Activated CD4-positive, alpha-beta memory T cell treated with anti-CD3 and anti-CD28 coated beads for 36 hours (primary cell): ENCODE results near the gene FRMD1. TPM values are rescaled to one million over a fixed set of nuclear protein-coding genes. Genes with fewer than 3 reads are reported as not detected.
A peak's percentile ranks its signal among the peaks of the same experiment; 100 is the strongest.

Source experiments
- CTCF ChIA-PET: fragments of 350-600 bp; sonication (Branson Sonifier 250); formaldehyde crosslinking; loops from one replicate; lab custom pipeline; 2021; ENCODE audit warnings: antibody characterized with exemption, inconsistent platforms; lab: Charles Lee
- POLR2A ChIA-PET: fragments of 350-600 bp; sonication (Branson Sonifier 250); formaldehyde crosslinking; loops from one replicate; lab custom pipeline; 2021; ENCODE audit warnings: antibody characterized with exemption; lab: Charles Lee
- DNase-seq: peaks from one replicate; pipeline ENCODE4 v3.0.0-alpha.2; 2020
- H3K27ac Mint-ChIP-seq: one replicate; pipeline ENCODE4 v1.8.0; 2021; ENCODE audit warnings: mixed read lengths
- H3K27me3 Mint-ChIP-seq: one replicate; pipeline ENCODE4 v1.8.0; 2021; ENCODE audit warnings: mixed read lengths
- H3K36me3 Mint-ChIP-seq: one replicate; pipeline ENCODE4 v1.8.0; 2021; ENCODE audit warnings: mixed read lengths
- H3K4me1 Mint-ChIP-seq: one replicate; pipeline ENCODE4 v1.8.0; 2021; ENCODE audit warnings: low read depth, mixed read lengths
- H3K4me3 Mint-ChIP-seq: one replicate; pipeline ENCODE4 v1.8.0; 2021; ENCODE audit warnings: mild to moderate bottlenecking, mixed read lengths
- H3K9me3 Mint-ChIP-seq: one replicate; pipeline ENCODE4 v1.8.0; 2021; ENCODE audit warnings: mixed read lengths
- intact Hi-C: fragments of 100-400 bp; cut with micrococcal nuclease; formaldehyde crosslinking; loops from one replicate; pipeline ENCODE4 v1.15.1; 2023
- total RNA-seq, 2 experiments: library from RNA; stranded (reverse); gene quantifications; one replicate each; pipeline ENCODE4 v1.2.3, GENCODE V29; 2021

The FRMD1 gene
- total RNA-seq, 2 experiments from 2014 or later: not detected

DNA sequence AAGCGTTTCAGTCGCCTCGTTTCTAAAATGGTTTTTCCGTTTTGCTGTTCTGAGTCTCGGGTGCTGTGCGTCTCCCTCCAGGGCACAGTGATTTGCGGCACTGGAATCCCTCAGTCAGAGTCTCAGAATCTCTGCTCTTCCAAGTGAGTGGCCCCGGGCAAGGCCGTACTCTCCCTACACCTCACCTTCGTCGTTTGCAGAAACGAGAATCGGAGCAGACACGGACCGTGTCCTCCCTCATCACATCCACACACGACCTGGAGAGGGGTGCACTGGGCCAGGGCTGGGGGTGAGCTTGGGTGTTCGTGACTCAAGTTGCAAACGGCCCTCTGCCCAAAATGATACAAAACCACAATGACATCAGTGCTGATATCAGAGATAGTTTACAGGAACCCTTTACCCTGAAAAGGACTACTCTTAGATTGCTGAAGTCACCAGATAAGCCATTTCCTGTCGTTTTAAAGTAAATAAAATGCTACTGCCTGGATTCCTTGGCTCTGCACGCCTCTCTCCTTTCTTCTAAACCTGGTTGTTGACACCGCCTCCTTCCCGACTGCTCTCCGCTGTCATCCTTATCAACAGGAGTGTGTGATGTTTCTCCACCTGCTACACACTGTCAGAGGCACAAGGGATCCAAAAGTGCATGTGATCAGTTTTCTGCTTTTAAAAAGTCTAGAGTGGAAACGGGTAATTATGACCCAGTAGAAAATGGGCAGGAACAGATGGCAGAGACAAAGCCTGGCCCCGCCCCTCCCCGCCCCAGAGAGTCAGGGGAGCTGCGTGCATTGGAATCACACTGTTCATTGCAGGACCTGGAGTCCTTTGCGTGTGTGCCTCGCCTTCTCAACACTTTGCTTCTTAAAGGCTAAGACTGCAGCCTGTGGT lies 43.1 kb downstream of the FRMD1 start:
- Mint-ChIP-seq H3K27me3 (peaks cover 35% of the 10 kb centered on the region), H3K36me3 (peaks cover 7% of the 10 kb centered on the region), H3K4me1 (peaks cover 9% of the 10 kb centered on the region), H3K27ac (no peak overlapping the region), H3K4me3 (peak overlapping the region; percentile 53), H3K9me3 (peaks cover 20% of the 10 kb centered on the region)
- ChIA-PET POLR2A (no interaction called here), CTCF (no interaction called here)
- DNase-seq: peak; percentile 19
- intact Hi-C loops: no loop called here

DNA sequence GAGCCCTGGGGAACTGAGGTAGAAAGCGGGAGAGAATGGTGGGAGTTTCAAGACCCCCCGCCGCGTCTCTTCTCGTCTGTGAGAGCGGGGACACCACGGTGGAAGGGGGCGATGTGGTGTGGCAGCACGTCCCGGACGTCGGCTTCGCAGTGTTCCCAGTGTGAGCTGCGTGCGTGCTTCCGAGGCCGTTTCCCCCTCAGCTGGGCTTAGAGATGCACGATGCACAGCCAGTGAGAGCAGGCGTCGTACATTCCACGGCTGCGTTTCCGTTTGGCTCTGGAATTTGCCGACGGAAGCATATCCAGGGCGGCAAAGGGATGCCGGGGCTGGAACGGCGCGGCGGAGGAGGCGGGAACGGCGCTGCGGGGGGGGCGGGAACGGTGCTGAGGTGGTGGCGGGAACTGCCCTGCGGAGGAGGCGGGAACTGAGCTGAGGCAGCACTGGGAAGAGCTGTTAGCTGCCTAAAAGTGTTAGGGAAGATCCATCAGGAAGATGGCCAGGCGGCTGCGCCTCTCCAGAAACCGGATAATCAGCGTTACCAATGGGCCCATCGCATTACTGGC lies 43.8 kb downstream of the FRMD1 start:
- CTCF ChIA-PET: no interaction called here
- POLR2A ChIA-PET: no interaction called here
- H3K4me1 Mint-ChIP-seq: peaks cover 9% of the 10 kb centered on the region
- no peak for DNase-seq
- intact Hi-C loops: no loop called here
- H3K9me3 Mint-ChIP-seq: peaks cover 16% of the 10 kb centered on the region
- H3K4me3 Mint-ChIP-seq: no peak overlapping the region
- no peak overlapping the region for H3K27ac Mint-ChIP-seq
- H3K27me3 Mint-ChIP-seq: peaks cover 35% of the 10 kb centered on the region
- peaks cover 4% of the 10 kb centered on the region for H3K36me3 Mint-ChIP-seq

DNA sequence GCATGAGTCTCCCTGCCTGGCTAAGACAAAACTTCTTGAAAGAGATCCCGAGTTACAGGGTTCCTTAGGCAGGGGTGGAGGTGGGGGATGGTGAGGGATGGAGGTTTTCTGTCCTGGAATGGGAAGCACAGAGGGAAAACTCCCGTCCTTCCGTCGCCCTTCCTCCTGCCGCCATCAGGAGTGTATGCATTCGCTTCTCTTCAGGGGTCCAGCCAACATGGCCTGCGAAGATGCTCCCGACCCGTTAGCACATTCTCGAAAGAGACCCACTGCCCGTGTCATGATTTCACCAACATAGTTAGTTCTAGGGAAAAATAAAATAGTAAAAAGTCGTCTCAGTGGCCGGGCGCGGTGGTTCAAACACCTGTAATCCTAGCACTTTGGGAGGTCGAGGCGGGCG lies 44.5 kb downstream of the FRMD1 start:
- peaks cover 10% of the 10 kb centered on the region for H3K9me3 Mint-ChIP-seq
- H3K4me1 Mint-ChIP-seq: peaks cover 9% of the 10 kb centered on the region
- no peak for DNase-seq
- intact Hi-C loops: no loop called here
- H3K27ac Mint-ChIP-seq: no peak overlapping the region
- H3K4me3 Mint-ChIP-seq: no peak overlapping the region
- POLR2A ChIA-PET: no interaction called here
- peaks cover 3% of the 10 kb centered on the region for H3K36me3 Mint-ChIP-seq
- CTCF ChIA-PET: no interaction called here
- peaks cover 35% of the 10 kb centered on the region for H3K27me3 Mint-ChIP-seq

DNA sequence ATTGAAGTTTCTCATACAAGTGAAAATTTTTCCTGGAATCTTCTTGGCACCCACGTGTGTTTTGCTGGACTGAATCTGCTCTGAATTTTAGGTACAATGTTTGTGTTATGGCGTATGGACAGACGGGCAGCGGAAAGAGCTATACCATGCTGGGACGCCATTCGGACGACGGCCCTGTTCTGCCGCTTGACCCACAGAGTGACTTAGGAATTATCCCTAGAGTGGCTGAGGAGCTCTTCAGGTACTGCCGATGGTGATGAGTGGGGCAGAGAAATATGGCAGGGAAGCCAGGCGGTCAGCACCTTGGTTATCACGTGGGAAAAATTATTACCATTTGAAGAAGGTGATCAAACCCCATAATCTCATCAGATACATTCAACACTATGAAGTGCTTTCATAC lies 45.2 kb downstream of the FRMD1 start:
- H3K27me3 Mint-ChIP-seq: peaks cover 35% of the 10 kb centered on the region
- peaks cover 9% of the 10 kb centered on the region for H3K4me1 Mint-ChIP-seq
- peaks cover 6% of the 10 kb centered on the region for H3K9me3 Mint-ChIP-seq
- ChIA-PET POLR2A (no interaction called here), CTCF (no interaction called here)
- intact Hi-C loops: no loop called here
- no peak overlapping the region for H3K4me3 Mint-ChIP-seq
- peaks cover 2% of the 10 kb centered on the region for H3K36me3 Mint-ChIP-seq
- H3K27ac Mint-ChIP-seq: no peak overlapping the region
- no peak for DNase-seq

DNA sequence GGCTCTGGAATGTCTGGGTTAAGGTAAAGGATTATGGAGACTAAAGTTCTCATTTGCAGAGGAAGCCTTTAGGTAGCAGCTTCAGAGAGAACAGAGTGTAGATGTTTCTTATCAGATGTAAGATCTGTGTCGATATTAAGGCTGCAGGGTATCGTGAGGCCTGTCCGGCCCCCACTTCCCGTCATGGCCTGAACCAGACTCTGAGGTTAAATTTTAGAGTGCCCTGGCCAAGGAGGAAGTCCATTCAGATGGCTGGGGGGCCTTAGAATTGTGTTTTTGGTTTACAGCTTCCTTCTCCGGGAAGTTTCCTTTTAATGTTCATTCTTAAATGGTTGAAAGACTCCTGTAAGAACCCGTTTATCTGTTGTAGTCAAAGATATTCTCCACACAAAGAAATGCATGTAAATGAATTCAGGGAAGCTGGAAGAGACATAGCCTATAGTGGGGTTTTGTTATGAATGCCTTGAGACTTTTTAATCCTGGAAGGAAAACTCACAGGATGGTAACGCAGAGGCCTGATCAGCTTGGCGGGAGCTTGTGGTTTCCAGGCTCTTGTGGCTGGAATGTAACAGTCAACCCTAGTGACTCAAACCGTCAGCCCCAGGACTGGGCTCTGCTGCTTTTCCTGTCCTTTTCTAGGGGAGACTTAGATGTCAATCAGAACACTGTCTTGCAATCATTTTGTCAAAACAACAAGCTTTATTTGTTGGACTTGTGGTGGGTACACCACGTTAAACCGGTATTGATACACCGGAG lies 46.8 kb downstream of the FRMD1 start:
- H3K27me3 Mint-ChIP-seq: peaks cover 31% of the 10 kb centered on the region
- no peak overlapping the region for H3K4me3 Mint-ChIP-seq
- CTCF ChIA-PET: interaction anchor here (0.6 kb wide), 1 partner anchor 822 kb away, joined by 3 read pairs; no protein-coding TSS in a partner anchor
- peaks cover under 1% of the 10 kb centered on the region for H3K36me3 Mint-ChIP-seq
- H3K9me3 Mint-ChIP-seq: no peaks in the 10 kb centered on the region
- H3K4me1 Mint-ChIP-seq: peaks cover 9% of the 10 kb centered on the region
- POLR2A ChIA-PET: no interaction called here
- intact Hi-C loops: no loop called here
- H3K27ac Mint-ChIP-seq: no peak overlapping the region
- DNase-seq: no peak

DNA sequence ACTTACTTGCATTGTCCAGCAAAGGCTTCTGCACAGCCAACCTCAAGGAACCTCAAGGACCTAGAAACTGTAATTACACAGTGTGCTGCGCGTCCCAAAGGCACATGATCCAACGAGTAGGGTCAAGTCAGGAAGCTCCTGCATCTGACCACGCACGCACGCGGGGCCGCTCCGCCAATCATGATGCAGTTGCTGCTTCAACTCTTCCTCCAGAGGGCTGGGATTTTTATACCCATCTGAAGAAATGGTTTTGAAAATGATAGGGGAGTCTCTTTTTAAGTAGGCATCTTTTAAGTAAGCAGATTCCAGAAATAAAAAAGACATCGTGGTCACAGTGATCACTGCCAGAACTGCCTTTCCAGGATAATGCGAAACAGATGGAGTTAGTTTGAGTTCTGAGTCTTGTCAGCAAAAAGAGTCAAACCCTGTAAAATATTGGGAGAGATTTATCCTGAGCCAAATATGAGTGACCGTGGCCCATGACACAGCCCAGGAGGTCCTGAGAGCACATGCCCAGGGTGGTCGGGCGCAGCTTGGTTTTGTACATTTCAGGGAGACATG lies 47.5 kb downstream of the FRMD1 start:
- intact Hi-C loops: no loop called here
- Mint-ChIP-seq H3K4me1 (peaks cover 9% of the 10 kb centered on the region), H3K4me3 (no peak overlapping the region), H3K27me3 (peaks cover 30% of the 10 kb centered on the region), H3K36me3 (no peaks in the 10 kb centered on the region), H3K9me3 (no peaks in the 10 kb centered on the region), H3K27ac (no peak overlapping the region)
- ChIA-PET POLR2A (no interaction called here), CTCF (no interaction called here)
- no peak for DNase-seq

DNA sequence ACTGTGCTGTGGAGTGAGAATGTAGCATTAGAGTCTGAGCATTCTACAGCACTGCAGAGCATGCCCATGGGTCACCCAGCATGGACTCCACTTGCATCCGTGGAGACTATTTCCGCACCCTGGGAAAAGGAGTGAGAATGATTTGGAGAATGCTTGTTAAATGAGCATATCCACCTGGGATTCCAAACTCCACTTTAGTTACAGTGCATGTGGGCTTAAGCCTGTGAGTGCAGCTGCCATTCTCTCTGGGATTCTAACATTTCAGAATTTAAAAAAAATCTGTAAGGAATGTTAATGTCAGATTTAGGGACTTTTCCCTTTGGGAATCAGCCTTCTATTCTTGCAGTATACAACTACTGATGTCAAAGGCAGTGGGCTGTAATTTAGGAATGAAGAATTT lies 48.1 kb downstream of the FRMD1 start:
- H3K9me3 Mint-ChIP-seq: no peaks in the 10 kb centered on the region
- H3K4me3 Mint-ChIP-seq: no peak overlapping the region
- POLR2A ChIA-PET: no interaction called here
- CTCF ChIA-PET: no interaction called here
- intact Hi-C loops: no loop called here
- H3K27ac Mint-ChIP-seq: no peak overlapping the region
- DNase-seq: no peak
- H3K27me3 Mint-ChIP-seq: peaks cover 27% of the 10 kb centered on the region
- no peaks in the 10 kb centered on the region for H3K36me3 Mint-ChIP-seq
- peaks cover 7% of the 10 kb centered on the region for H3K4me1 Mint-ChIP-seq

DNA sequence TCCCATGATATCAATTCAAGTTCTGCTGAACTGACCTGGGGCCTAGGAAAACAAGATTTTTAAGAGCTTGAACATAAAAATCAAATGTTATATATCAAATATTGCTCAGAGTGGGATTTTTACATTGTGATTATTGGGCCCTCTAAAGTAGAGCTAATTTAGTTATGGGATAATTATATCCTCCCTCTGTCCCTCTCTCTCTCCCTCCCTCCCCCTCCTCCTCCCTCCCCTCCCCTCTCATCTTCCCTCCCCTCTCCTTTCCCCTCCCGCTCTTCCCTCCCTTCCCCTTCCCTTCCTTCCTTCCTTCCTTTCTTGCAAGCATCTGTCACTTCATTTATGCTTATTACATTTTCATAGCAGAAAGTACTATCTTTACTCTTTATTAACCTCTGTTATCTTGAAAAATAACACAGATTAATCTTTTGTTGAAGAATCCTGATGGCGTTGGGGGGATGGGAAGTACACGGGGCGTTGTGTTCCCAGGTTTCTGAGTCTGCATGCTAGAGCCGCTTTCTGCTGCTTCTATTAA lies 48.7 kb downstream of the FRMD1 start:
- Mint-ChIP-seq H3K4me3 (no peak overlapping the region), H3K27ac (no peak overlapping the region), H3K9me3 (no peaks in the 10 kb centered on the region), H3K4me1 (peaks cover 6% of the 10 kb centered on the region), H3K27me3 (peaks cover 24% of the 10 kb centered on the region), H3K36me3 (no peaks in the 10 kb centered on the region)
- CTCF ChIA-PET: no interaction called here
- intact Hi-C loops: no loop called here
- DNase-seq: no peak
- POLR2A ChIA-PET: no interaction called here

DNA sequence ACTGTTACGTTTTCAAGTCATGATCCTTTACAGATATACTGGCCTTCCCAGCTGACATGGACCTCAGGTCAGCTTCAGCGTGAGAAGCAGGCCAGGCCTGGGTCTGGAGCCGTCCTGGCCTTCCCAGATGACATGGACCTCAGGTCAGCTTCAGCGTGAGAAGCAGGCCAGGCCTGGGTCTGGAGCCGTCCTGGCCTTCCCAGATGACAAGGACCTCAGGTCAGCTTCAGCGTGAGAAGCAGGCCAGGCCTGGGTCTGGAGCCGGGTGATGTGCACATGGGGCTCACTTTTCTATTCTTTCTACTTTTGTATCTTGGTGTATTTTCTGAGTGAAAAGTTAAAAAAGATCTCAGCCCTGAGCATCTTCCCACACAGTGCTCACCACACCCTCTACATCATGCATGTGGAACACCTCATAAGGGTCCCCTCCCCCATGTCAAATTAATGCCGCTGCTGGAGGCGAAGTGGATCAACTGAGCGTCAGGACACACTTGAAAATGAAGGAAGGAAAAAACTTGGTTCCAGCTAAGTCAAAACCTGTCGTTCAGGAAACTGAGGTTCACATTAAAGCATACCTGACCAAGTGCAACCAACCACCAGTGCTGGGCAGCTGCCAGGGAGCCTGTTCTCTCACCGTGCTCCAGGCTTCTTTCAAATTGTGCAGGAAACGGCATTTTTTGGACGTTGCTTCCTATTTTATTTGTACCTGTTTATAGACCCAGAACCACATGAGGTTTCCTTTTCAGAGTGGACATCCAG lies 49.4 kb downstream of the FRMD1 start:
- CTCF ChIA-PET: no interaction called here
- DNase-seq: no peak
- intact Hi-C loops: no loop called here
- no peaks in the 10 kb centered on the region for H3K36me3 Mint-ChIP-seq
- peaks cover 19% of the 10 kb centered on the region for H3K27me3 Mint-ChIP-seq
- no peak overlapping the region for H3K27ac Mint-ChIP-seq
- no peak overlapping the region for H3K4me3 Mint-ChIP-seq
- POLR2A ChIA-PET: no interaction called here
- H3K9me3 Mint-ChIP-seq: no peaks in the 10 kb centered on the region
- H3K4me1 Mint-ChIP-seq: no peaks in the 10 kb centered on the region

DNA sequence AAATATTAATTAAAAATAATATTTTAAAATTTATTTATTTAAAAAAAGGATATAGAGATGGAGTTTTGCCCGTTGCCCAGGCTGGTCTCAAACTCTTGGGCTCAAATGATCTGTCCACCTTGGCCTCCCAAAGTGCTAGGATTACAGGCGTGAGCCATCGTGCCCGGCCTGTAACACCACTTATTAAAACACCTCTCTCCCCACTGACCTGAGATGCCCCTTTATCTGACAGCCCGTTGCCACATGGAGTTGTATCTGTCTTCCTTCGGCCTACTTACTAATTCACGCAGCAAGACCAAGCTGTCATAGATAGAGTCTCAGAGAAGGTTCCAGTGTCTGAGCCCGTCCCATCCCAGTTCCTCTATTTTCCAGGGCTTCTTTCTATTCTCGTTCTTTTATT lies 50.8 kb downstream of the FRMD1 start:
- ChIA-PET CTCF (no interaction called here), POLR2A (no interaction called here)
- Mint-ChIP-seq H3K36me3 (no peaks in the 10 kb centered on the region), H3K4me1 (no peaks in the 10 kb centered on the region), H3K27me3 (peaks cover 12% of the 10 kb centered on the region), H3K27ac (no peak overlapping the region), H3K4me3 (no peak overlapping the region), H3K9me3 (no peaks in the 10 kb centered on the region)
- intact Hi-C loops: no loop called here
- DNase-seq: no peak

DNA sequence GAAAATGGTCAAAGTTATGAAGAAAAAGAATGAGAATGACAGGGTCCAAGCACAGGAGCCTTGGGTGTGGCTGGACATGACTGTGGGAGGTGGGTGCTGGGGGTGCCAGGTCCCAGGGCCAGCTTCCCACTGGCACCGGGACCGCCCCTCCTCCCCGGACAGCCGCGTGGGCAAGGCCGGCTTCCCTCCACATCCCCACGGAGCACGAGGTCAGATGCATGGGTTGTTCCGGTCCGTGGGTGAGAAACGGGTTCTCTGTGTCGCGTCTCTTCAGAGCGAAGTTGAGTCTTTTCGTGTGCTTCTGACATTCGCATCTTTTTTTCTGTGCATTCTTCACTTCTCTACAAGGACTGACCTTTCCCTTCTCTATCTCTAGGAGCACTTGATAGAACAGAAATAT lies 51.5 kb downstream of the FRMD1 start:
- no peak for DNase-seq
- CTCF ChIA-PET: no interaction called here
- Mint-ChIP-seq H3K4me1 (no peaks in the 10 kb centered on the region), H3K9me3 (no peaks in the 10 kb centered on the region), H3K27ac (no peak overlapping the region), H3K27me3 (peaks cover 12% of the 10 kb centered on the region), H3K4me3 (no peak overlapping the region), H3K36me3 (no peaks in the 10 kb centered on the region)
- intact Hi-C loops: no loop called here
- POLR2A ChIA-PET: no interaction called here
